Breast epithelium (tissue), 4 donors: ENCODE results near the gene RAP1GAP2. TPM values are rescaled to one million over a fixed set of nuclear protein-coding genes. Genes with fewer than 3 reads are reported as not detected.

Experiments used
- DNase-seq, 2 donors: peaks; one replicate each; pipeline ENCODE4 v3.0.0-alpha.2; 2019; ENCODE audit warnings: low spot score in 2 of 2
- H3K27ac ChIP-seq, 2 donors: fragments of 200-600 bp; sonication (generic) in 1 of 2; one replicate each; pipeline ENCODE4 v1.5.1; 2016 to 2019; ENCODE audit warnings: mild to moderate bottlenecking in 1 of 2
- H3K27me3 ChIP-seq, 2 donors: fragments of 200-600 bp; sonication (generic) in 1 of 2; one replicate each; pipeline versions ENCODE4 v1.5.1 to v1.6.0; 2017 to 2019; ENCODE audit warnings: control low read depth in 1 of 2, mild to moderate bottlenecking in 1 of 2
- H3K36me3 ChIP-seq: fragments of 200-600 bp; one replicate; pipeline ENCODE4 v1.5.1; 2019
- H3K4me1 ChIP-seq, 2 donors: fragments of 200-600 bp; sonication (generic); one replicate each; pipeline ENCODE4 v1.5.1; 2016 to 2019; ENCODE audit warnings: control low read depth in 1 of 2
- H3K4me3 ChIP-seq, 3 donors: fragments of 200-600 bp; sonication (generic); 1 replicate in 2 of 3; 2 replicates in 1 of 3; pipeline ENCODE4 v1.5.1; 2016 to 2019; ENCODE audit warnings: mild to moderate bottlenecking in 3 of 3, moderate library complexity in 2 of 3
- H3K9me3 ChIP-seq, 2 donors: fragments of 200-600 bp; sonication (generic) in 1 of 2; one replicate each; pipeline ENCODE4 v1.5.1; 2016 to 2019; ENCODE audit warnings: control low read depth in 1 of 2
- POLR2A ChIP-seq: fragments of 450-650 bp; IDR thresholded peaks from one replicate; pipeline ENCODE4 v1.6.1; 2016; ENCODE audit warnings: antibody characterized with exemption, mild to moderate bottlenecking, moderate library complexity
- POLR2AphosphoS5 ChIP-seq, 3 donors: sonication (generic); formaldehyde crosslinking; IDR thresholded peaks; one replicate each; pipeline ENCODE4 v1.6.1; 2017; ENCODE audit warnings: antibody characterized with exemption in 3 of 3
- intact Hi-C: fragments of 100-400 bp; cut with DNase I; formaldehyde crosslinking; loops from one replicate; pipeline ENCODE4 v1.15.1; 2023; ENCODE audit warnings: low total_unique reads
- total RNA-seq, 3 donors: library from RNA; depleted of rRNA; stranded (reverse); fragments of >200 nt; gene quantifications; one replicate each; pipeline ENCODE4 v1.1.0, GENCODE V29; 2016
- TF ChIP-seq, protein P1 (sequence below), 3 donors: fragments of 450-650 bp; IDR thresholded peaks; one replicate each; pipeline ENCODE4 v1.5.1; 2016 to 2017; ENCODE audit warnings: antibody characterized with exemption in 3 of 3, mild to moderate bottlenecking in 3 of 3, moderate library complexity in 3 of 3

RAP1GAP2 gene
- total RNA-seq, 3 donors from 2014 or later: 5.3 to 23.4 (median 10.8) TPM

DNA sequence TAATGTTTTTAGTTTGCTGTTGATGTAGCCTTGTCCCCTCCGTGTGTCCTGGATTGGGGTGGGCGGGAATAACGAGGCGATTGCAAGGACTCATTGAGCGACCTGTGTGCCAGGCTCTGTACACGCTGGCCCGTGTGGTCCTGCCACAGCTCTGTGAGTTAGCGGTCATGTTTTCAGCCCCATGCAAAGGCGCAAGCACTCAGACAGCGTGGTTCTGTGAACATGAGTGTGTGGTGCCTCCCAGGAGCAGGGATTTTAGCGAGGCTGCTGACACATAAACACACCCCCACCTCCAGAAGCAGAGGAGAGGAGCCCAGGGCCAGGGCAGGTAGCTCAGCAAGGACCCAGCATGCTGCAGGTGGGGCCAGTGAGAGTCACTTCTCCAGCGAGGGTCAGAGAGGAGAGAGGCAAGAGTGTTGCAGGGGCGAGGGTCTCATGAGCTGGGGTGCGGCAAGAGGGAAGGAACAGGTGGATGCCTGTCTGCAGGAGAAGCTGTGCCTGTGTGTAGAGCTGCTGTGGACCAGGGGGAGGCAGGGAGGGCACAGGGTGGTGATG lies 151.8 kb downstream of the RAP1GAP2 start:
- Histone ChIP-seq H3K9me3 (no peaks in the 10 kb centered on the region), H3K27me3 (no peaks in the 10 kb centered on the region), H3K4me3 (no peak overlapping the region), H3K4me1 (no peaks in the 10 kb centered on the region), H3K27ac (no peak overlapping the region), H3K36me3 (no peaks in the 10 kb centered on the region)
- TF ChIP-seq POLR2A: no peak
- TF ChIP-seq, protein P1, sequence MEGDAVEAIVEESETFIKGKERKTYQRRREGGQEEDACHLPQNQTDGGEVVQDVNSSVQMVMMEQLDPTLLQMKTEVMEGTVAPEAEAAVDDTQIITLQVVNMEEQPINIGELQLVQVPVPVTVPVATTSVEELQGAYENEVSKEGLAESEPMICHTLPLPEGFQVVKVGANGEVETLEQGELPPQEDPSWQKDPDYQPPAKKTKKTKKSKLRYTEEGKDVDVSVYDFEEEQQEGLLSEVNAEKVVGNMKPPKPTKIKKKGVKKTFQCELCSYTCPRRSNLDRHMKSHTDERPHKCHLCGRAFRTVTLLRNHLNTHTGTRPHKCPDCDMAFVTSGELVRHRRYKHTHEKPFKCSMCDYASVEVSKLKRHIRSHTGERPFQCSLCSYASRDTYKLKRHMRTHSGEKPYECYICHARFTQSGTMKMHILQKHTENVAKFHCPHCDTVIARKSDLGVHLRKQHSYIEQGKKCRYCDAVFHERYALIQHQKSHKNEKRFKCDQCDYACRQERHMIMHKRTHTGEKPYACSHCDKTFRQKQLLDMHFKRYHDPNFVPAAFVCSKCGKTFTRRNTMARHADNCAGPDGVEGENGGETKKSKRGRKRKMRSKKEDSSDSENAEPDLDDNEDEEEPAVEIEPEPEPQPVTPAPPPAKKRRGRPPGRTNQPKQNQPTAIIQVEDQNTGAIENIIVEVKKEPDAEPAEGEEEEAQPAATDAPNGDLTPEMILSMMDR (IDR thresholded peaks at IDR 0.05): no peak
- TF ChIP-seq POLR2AphosphoS5 (IDR thresholded peaks at IDR 0.05): no peak
- intact Hi-C loops: no loop called here
- DNase-seq: peak in 1 of 2 donors; percentile 33

DNA sequence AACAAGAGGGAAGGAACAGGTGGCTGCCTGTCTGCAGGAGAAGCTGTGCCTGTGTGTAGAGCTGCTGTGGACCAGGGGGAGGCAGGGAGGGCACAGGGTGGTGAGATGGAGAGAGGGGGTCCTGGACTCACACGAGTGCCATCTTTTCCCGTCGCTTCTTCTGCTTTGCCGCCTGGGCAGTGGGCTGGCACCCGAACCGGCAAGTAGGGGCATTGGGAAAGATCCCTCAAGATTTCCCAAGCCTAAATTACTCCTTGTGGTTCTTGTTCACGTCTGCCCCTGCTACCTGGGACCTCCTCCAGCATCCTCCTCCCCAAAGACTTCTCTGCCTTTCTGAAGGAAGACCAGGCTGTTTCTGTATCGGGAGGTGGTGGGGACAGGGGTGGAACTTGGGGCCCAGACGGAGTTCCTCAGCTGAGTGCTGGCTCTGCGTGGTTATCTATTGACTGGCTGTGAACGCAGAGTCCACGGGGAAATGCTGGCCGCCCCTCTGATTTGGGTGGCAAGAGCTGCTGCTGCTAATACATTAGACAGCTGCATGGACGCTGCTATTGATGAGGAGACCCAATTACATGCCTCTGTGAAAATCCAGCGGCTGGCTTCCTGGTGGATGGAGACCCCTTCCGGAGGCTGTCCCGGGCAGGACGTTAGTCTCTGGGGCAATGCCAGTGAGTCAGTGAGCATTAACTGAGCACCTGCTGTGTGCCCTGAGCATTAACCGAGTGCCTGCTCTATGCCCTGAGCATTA lies 152.7 kb downstream of the RAP1GAP2 start:
- Histone ChIP-seq H3K27me3 (no peaks in the 10 kb centered on the region), H3K36me3 (no peaks in the 10 kb centered on the region), H3K9me3 (no peaks in the 10 kb centered on the region), H3K4me3 (no peak overlapping the region), H3K27ac (no peak overlapping the region), H3K4me1 (no peaks in the 10 kb centered on the region)
- TF ChIP-seq, protein P1 (IDR thresholded peaks at IDR 0.05): no peak
- TF ChIP-seq POLR2A (no peak), POLR2AphosphoS5 (IDR thresholded peaks at IDR 0.05) (no peak)
- peak in 1 of 2 donors; percentile 19 for DNase-seq
- intact Hi-C loops: no loop called here

DNA sequence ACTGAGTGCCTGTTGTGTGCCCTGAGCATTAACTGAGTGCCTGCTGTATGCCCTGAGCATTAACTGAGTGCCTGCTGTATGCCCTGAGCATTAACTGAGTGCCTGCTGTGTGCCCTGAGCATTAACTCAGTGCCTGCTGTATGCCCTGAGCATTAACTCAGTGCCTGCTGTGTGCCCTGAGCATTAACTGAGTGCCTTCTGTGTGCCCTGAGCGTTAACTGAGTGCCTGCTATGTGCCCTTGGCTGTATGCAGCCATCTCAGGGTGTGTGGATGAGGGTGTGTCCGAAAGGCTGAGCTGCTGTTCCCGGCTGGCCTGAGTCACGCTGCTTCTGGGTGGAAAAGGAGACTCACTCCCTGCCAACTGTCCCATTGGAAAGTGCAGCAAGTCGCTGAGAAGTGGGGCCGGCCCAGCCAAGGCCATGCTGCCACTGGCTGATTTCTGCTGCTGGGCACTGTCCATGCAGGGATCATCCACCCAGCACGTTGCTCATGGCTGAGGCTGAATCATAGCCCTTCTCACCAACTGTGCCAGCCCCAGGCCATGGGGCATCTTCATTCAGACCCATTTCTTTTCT lies 153.3 kb downstream of the RAP1GAP2 start:
- Histone ChIP-seq H3K4me1 (no peaks in the 10 kb centered on the region), H3K36me3 (no peaks in the 10 kb centered on the region), H3K9me3 (no peaks in the 10 kb centered on the region), H3K27ac (no peak overlapping the region), H3K27me3 (no peaks in the 10 kb centered on the region), H3K4me3 (no peak overlapping the region)
- intact Hi-C loops: no loop called here
- TF ChIP-seq, protein P1 (IDR thresholded peaks at IDR 0.05): no peak
- TF ChIP-seq POLR2A (no peak), POLR2AphosphoS5 (IDR thresholded peaks at IDR 0.05) (no peak)
- peak in 1 of 2 donors; percentile 48 for DNase-seq

DNA sequence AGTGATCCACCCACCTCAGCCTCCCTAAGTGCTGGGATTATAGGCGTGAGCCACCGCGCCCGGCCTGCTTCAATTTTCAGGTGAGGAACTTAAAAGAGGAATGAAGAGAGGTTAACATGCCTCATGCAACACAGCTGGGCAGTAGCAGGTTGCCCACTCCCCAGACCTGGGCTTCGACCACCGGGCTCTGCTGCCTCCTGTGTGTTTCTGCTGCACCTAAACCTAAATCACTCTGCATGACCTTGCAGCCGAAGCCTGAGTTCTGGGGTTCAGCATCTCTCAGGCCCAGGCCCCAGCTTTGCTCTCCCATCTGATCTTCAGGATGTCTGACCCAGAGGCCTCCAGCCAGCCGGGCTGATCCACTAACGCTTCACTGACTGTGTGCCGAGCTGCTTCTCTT lies 154.6 kb downstream of the RAP1GAP2 start:
- peak in 1 of 2 donors; percentile 47 for DNase-seq

More for the DNA sequence above, 154.6 kb downstream of the RAP1GAP2 start:
- no peaks in the 10 kb centered on the region for H3K9me3 ChIP-seq
- no peak overlapping the region for H3K27ac ChIP-seq
- H3K4me1 ChIP-seq: no peaks in the 10 kb centered on the region
- intact Hi-C loops: no loop called here
- no peaks in the 10 kb centered on the region for H3K27me3 ChIP-seq
- TF ChIP-seq POLR2AphosphoS5 (IDR thresholded peaks at IDR 0.05) (no peak), POLR2A (no peak)
- TF ChIP-seq, protein P1 (IDR thresholded peaks at IDR 0.05): no peak
- no peaks in the 10 kb centered on the region for H3K36me3 ChIP-seq
- H3K4me3 ChIP-seq: no peak overlapping the region
